Mucosa of gallbladder (tissue), 1 donor: ENCODE results near the gene AGFG2. TPM values are rescaled to one million over a fixed set of nuclear protein-coding genes. Genes with fewer than 3 reads are reported as not detected.

Experiments
- DNase-seq: peaks from one replicate; pipeline ENCODE4 v3.0.0-alpha.2; 2020; ENCODE audit warnings: low spot score
- total RNA-seq: library from RNA; stranded (reverse); gene quantifications from one replicate; pipeline ENCODE4 v1.2.1, GENCODE V29; 2021
- donor health status: DM: no; HTN: no; CAD: no.

Gene AGFG2
- total RNA-seq, 1 donor from 2014 or later = 102 TPM

DNA sequence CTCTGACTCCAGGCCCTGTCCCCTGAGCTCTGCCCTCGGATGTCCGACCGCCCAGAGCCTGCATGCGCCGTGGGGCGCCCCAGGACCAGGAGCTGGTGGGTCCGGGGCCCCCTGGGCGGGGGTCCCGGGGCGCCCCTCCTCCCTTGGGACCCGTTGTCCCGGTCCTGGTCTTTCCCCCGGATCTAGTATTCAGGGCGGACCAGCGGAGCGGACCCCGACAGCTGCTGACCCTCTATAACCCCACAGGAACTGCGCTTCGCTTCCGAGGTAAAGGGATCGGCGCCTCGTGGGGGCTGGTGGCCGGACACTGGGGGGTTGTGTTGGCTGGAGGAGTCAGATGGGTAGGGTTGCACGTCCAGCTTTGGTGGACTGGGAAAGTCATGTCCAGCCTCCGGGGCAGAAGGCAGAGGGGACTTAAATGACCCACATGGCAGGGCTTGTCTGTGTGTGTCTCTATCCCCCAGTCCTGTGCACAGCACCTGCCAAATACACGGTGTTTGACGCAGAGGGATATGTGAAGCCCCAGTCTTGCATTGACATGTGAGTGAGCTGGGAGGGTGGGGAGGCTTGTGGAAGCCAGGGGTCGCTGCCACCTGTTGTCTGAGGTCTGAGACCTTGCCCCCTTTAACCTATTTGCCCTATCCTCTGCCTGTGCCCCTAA is 73.9 kb downstream of the AGFG2 start:
- no peak for DNase-seq

DNA sequence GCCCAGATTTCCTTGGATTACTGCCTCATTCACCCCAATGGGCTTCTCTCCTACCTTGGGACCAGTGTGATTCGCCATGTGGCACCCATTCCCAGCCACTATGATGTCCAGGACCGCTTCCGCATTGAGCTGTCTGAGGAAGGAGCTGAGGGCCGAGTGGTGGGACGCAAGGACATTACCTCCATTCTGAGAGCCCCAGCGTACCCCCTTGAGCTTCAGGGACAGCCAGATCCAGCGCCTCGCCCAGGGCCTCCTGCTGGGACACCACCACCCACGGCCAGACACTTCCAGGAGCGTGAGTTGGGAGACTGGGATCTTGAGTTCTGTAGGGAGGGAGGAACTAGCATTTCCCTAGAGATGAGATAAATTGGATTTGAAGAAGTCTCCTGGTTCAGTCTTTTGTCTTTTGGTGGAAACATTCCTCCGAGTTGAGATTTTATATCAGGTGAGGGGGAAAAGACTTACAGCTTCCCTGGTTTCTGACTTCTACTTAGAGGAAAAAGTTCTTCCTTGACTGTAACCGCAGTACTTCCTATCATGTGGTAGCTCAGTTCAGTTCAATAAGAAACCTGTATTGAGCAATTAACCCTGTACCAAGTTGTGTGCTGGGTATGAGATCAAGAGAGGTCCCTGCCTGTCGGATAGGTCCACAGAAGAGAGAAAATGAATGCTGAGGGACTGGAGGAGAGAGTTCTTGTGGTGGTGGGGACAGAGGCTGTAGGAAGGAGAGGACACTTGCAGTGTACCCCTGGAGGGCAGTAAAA is 74.6 kb downstream of the AGFG2 start:
- no peak for DNase-seq

DNA sequence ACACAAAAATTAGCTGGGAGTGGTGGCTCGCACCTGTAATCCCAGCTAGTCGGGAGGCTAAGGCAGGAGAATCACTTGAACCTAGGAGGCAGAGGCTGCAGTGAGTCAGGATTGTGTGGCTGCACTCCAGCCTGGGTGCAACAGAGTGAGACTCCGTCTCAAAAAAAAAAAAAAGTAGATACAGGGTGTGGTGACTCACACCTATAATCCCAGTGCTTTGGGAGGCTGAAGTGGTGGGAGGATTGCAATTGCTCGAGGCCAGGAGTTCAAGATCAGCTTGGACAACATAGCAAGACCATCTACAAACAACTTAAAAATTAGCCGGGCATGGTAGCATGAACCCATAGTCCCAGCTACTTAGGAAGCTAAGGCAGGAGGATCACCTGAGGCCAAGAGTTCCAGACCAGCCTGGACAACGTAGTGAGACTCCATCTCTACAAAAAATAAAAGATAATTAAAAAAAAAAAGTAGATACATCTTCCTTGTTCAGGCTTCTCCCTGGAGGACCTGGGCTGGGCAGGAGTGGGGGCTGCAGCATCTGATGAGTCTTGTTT is 75.4 kb downstream of the AGFG2 start:
- no peak for DNase-seq

Other genes starting within 250 kb of the AGFG2 start
- not detected for gene SPDYE3, start 231.5 kb upstream of the AGFG2 start, total RNA-seq
- gene PILRB, start 181.1 kb upstream of the AGFG2 start, total RNA-seq = 70.3 TPM
- gene PILRA, start 165.7 kb upstream of the AGFG2 start, total RNA-seq = 8.0 TPM
- gene ZCWPW1, start 110.5 kb upstream of the AGFG2 start, total RNA-seq = 4.6 TPM
- 40.5 TPM for gene MEPCE, start 109.4 kb upstream of the AGFG2 start, total RNA-seq
- 36.3 TPM for gene PPP1R35, start 102.7 kb upstream of the AGFG2 start, total RNA-seq
- 1.2 TPM for gene SPACDR, start 74.9 kb upstream of the AGFG2 start, total RNA-seq
- gene TSC22D4, start 60.0 kb upstream of the AGFG2 start, total RNA-seq = 78.2 TPM
- gene NYAP1, start 55.3 kb upstream of the AGFG2 start, total RNA-seq = 1.2 TPM
- gene SAP25, start 34.7 kb downstream of the AGFG2 start, total RNA-seq = 13.3 TPM
- 131 TPM for gene LRCH4, start 46.9 kb downstream of the AGFG2 start, total RNA-seq
- 1.6 TPM for gene FBXO24, start 47.1 kb downstream of the AGFG2 start, total RNA-seq
- 55.4 TPM for gene PCOLCE, start 63.2 kb downstream of the AGFG2 start, total RNA-seq
- gene MOSPD3, start 73.3 kb downstream of the AGFG2 start, total RNA-seq = 34.8 TPM
- 13.8 TPM for gene TFR2, start 102.3 kb downstream of the AGFG2 start, total RNA-seq
- 0.14 TPM for gene ACTL6B, start 117.2 kb downstream of the AGFG2 start, total RNA-seq
- gene GNB2, start 134.5 kb downstream of the AGFG2 start, total RNA-seq = 236 TPM
- gene GIGYF1, start 155.0 kb downstream of the AGFG2 start, total RNA-seq = 56.2 TPM
- gene POP7, start 166.9 kb downstream of the AGFG2 start, total RNA-seq = 25.9 TPM
- gene EPO, start 181.3 kb downstream of the AGFG2 start, total RNA-seq = not detected
- not detected for gene ZAN, start 194.4 kb downstream of the AGFG2 start, total RNA-seq